HG03575 (cell line): ENCODE data around the gene PKNOX2.

Experiments used
- ATAC-seq: cut with Tn5 transposase; IDR thresholded peaks from one replicate; pipeline ENCODE4 v1.9.1; 2021; ENCODE audit not compliant: unreplicated experiment, insufficient number of reproducible peaks, low FRiP score; ENCODE audit errors: extremely low read depth

The PKNOX2 gene

GRCh38 chr11:125225401-125225800 lies 60.9 kb downstream of the PKNOX2 start:
- no peak for ATAC-seq

- no peak for ATAC-seq
Measured at GRCh38 chr11:125226031-125226430, 61.5 kb downstream of the PKNOX2 start.

- ATAC-seq, result no peak
Measured at GRCh38 chr11:125226706-125227105, 62.2 kb downstream of the PKNOX2 start.

GRCh38 chr11:125227151-125227550 lies 62.6 kb downstream of the PKNOX2 start:
- ATAC-seq, result no peak

- no peak for ATAC-seq
Measured at GRCh38 chr11:125228445-125228844, 63.9 kb downstream of the PKNOX2 start.

GRCh38 chr11:125228993-125229392 lies 64.4 kb downstream of the PKNOX2 start:
- no peak for ATAC-seq

- no peak for ATAC-seq
Measured at GRCh38 chr11:125229916-125230315, 65.4 kb downstream of the PKNOX2 start.

GRCh38 chr11:125233116-125233515 lies 68.6 kb downstream of the PKNOX2 start:
- no peak for ATAC-seq

- no peak for ATAC-seq
Measured at GRCh38 chr11:125233736-125234275, 69.3 kb downstream of the PKNOX2 start.

- no peak for ATAC-seq
Measured at GRCh38 chr11:125235071-125235471, 70.5 kb downstream of the PKNOX2 start.

GRCh38 chr11:125236072-125236825 lies 71.7 kb downstream of the PKNOX2 start:
- no peak for ATAC-seq

GRCh38 chr11:125239585-125240560 lies 75.3 kb downstream of the PKNOX2 start:
- ATAC-seq, result no peak

- no peak for ATAC-seq
Measured at GRCh38 chr11:125241104-125241503, 76.6 kb downstream of the PKNOX2 start.

GRCh38 chr11:125242141-125242775 lies 77.7 kb downstream of the PKNOX2 start:
- ATAC-seq, result no peak

- ATAC-seq, result no peak
Measured at GRCh38 chr11:125244166-125244565, 79.6 kb downstream of the PKNOX2 start.

- no peak for ATAC-seq
Measured at GRCh38 chr11:125245299-125245698, 80.7 kb downstream of the PKNOX2 start.

- no peak for ATAC-seq
Measured at GRCh38 chr11:125247431-125247830, 82.9 kb downstream of the PKNOX2 start.

GRCh38 chr11:125250318-125251213 lies 86.0 kb downstream of the PKNOX2 start:
- ATAC-seq, result no peak
